Measurements from ENCODE around the gene RINL.

GRCh38 chr19:38839816-38840582 lies 38.1 kb downstream of the RINL start:
- TF ChIP-seq CTCF (IDR thresholded peaks at IDR 0.05): no peak
- no peak for TF ChIP-seq POLR2A (IDR thresholded peaks at IDR 0.05)
